Left lobe of liver (tissue), 2 donors: Measurements from ENCODE around the gene PCDH1. TPM values are rescaled to one million over a fixed set of nuclear protein-coding genes. Genes with fewer than 3 reads are reported as not detected.
"Not testable (repeated sequence)": the region's sequence is repeated elsewhere in the genome, so short reads cannot be mapped to it uniquely, and the experiment has no call there.

ENCODE experiments used
- ATAC-seq: fragments of 200-7000 bp; cut with Tn5 transposase; one replicate; pipeline ENCODE4 v1.9.1; 2020; ENCODE audit warnings: mild to moderate bottlenecking, moderate library complexity
- DNase-seq: peaks from one replicate; pipeline ENCODE4 v3.0.0-alpha.2; 2020; ENCODE audit warnings: low spot score
- total RNA-seq: library from RNA; stranded (reverse); gene quantifications from one replicate; pipeline ENCODE4 v1.2.1, GENCODE V29; 2021
- donor health status: DM: no; HTN: no; CAD: no; lungs with moderate emphysema.
- donor health status: DM: no; HTN: yes; CAD: no.

PCDH1 gene
- 33.2 TPM for total RNA-seq

DNA sequence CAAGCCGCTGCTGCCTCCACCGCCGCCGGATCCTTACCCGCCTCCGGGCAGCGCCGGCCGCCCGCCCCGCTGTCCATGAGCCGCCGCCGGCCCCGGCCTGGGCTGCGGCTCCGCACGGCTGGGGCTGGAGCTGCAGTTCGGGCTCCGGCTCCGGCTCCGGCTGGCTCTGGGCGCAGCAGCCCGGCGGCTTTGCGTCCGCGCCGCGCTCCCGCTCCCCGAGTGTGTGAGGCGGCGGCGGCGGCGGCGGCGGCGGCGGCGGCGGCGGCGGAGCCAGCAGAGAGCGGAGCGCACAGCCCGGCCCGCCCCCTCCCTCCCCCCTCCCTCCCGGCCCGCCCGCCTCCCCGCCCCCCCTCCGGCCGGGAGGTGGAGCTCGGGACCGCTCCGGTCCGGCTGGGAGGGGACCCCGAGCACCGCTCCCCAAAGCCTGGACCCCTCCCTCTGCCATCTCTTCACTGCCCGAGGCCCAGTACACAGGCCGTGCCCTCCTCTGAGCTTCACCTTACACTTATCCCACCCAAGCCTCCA lies at the start of gene PCDH1:
Gene PCDH1 (minus strand): TSS at position 225 of the 525 bp plus-strand sequence. CDS start 148 bp downstream, at position 77.
- ATAC-seq (peak; percentile 55), DNase-seq (peak; percentile 62)

GRCh38 chr5:141926434-141926833 lies 48.2 kb upstream of the PCDH1 start:
- DNase-seq = no peak
- ATAC-seq = no peak

DNA sequence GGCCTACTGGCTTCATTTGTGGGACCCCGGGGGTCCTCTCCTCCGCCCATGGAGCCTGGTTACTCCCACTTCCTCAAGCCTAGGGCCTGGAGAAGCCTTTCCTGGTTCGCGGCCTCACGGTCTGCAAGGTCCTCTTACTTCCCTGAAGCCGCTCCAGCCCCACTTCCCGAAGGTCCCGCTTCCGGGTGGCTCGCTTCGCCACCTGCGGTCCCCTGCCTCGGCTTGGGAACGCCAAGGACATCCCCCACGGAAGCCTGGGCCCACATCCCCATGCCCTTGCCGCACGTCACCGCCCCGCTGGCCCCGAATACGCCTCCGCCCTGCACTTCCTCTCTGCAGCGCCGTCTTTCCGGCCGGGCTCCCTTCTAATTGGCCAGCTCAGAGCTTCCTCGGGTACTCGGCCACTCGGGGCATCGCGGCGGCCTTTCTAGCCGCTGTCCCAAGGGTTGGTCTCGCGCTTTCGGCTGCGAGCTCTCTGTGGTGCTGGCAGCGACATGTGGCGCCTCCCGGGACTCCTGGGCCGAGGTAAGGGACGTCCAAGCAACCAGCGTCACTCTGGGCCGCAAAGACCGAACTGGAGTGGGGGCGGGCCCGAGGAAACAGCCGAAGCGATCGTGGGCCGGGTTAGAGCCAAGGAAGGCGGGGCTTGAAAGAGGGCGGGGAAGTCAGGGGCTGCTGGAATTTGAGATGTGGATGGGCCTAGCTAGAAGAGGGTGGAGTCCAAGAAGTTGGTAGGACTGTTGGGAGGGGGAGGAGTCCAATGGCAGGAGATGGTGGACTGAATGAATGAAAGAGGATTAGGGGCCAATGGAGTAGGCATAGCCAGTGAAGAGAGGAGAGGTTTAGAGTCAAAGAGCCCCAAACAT lies 45.5 kb upstream of the PCDH1 start, which contains the start of gene DELE1:
Gene DELE1 (plus strand): TSS at position 424 of the 866 bp plus-strand sequence. CDS start 71 bp downstream, at position 495.
- ATAC-seq = peak; percentile 95
- peak; percentile 94 for DNase-seq

DNA sequence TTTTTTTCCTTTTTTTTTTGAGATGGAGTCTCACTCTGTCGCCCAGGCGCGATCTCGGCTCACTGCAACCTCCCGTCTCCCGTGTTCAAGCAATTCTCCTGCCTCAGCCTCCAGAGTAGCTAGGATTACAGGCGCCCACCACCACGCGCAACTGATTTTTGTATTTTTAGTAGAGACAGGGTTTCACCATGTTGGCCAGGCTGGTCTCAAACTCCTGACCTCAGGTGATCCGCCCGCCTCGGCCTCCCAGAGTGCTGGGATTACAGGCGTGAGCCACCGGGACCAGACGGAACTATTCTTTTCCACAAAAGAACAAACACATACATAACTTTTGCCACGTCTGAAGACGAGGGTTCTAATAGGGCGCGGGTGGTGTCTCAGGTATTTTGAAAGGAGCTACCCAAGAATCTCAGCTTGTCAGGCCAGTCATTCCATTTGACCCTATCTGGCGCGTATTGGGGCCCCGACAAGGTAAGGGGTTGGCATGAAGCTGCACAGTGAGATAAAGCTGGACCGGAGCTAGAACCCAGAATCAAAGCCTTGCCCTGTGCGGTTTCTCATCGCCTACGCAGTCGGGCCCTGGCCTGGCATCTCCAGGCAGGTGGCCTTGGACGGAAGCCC lies 44.7 kb upstream of the PCDH1 start:
- not testable (repeated sequence) for ATAC-seq, DNase-seq

- no peak for ATAC-seq
Measured at GRCh38 chr5:141920771-141921170, 42.6 kb upstream of the PCDH1 start.

DNA sequence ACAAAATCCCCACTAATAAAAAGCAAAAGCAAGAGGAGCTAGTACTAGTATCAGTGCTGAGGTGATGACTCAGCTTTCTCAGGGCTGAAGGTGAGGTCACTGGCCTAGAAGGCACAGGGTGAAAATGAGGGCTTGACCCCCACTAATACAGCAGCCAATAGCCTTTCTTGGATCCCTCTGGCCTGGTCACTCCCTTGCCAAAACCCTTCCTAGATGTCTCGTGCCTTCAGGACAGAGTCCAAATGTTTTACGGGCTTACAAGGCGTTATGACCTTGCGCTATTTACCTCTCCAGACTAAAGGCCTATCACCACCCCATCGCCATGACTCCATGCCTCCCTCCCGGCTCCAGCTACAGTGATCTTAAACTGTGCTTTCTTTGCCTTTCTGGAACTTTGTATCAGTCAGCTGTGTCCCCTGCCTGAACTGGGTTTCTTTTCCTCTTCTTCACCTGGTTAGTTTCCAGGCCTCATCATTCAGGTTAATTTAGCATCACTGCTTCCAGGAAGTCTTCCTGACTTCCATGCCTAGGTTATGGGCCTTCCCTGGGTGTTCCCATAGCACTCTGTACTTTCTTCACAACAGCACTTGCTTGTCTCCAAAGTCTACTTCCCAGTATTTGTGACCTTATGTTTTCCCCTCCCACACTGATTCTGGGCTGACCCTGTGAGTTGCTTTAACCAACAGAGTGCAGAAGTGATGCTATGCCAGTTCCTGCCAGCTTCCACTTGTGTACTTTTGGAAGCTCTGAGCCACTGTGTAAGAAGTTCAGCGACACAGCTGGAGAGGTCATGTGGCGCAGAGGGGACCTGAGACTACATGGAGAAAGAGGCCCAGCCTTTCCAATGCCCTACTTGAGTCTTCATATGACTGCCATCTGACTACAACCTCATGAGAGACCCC lies 41.3 kb upstream of the PCDH1 start:
- ATAC-seq = peak; percentile 35
- peak; percentile 59 for DNase-seq

More at GRCh38 chr5:141920771-141921170, 42.6 kb upstream of the PCDH1 start:
- DNase-seq = no peak

- DNase-seq (no peak), ATAC-seq (no peak)
Measured at GRCh38 chr5:141917760-141918159, 39.5 kb upstream of the PCDH1 start.

- DNase-seq (no peak), ATAC-seq (no peak)
Measured at GRCh38 chr5:141916522-141916921, 38.3 kb upstream of the PCDH1 start.

GRCh38 chr5:141915881-141916336 lies 37.7 kb upstream of the PCDH1 start:
- ATAC-seq = no peak
- DNase-seq = peak; percentile 15

- no peak for ATAC-seq
- DNase-seq = no peak
Measured at GRCh38 chr5:141914797-141915196, 36.6 kb upstream of the PCDH1 start.

GRCh38 chr5:141914199-141914743 lies 36.1 kb upstream of the PCDH1 start:
- peak; percentile 60 for DNase-seq

DNA sequence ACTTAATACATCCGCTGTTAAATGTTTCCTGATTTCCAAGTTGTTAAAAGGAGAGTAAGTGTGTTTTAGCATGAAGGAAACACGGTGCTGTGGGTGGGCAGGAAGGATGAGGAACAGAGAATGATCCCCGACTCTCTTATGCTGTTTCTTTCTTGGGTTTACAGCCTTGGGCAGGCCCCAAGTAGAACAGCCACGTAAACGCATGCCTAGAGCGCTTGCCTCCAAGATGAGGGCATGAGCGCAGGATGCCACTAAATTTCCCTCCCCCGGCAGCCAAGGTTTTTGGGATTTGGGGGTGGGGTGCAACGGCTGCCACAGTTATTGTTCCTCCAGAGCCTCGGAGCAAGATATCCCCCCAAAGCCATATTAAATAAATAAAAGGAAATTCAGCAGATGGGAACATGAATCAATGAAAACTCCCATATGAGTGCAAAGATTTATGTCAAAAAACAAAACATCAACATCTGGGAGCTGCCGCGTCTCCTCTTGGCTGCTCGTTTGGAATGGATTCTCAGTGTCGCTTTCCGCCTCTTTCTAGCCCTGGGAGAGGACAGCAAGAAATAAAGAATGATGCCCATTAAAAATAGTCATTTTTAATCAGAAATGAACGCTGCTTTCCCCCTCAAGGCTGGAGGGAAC lies 35.5 kb upstream of the PCDH1 start:
- DNase-seq (no peak), ATAC-seq (no peak)

More at GRCh38 chr5:141914199-141914743, 36.1 kb upstream of the PCDH1 start:
- peak; percentile 92 for ATAC-seq

- DNase-seq (peak; percentile 41), ATAC-seq (peak; percentile 31)
Measured at GRCh38 chr5:141910271-141910673, 32.1 kb upstream of the PCDH1 start.

DNA sequence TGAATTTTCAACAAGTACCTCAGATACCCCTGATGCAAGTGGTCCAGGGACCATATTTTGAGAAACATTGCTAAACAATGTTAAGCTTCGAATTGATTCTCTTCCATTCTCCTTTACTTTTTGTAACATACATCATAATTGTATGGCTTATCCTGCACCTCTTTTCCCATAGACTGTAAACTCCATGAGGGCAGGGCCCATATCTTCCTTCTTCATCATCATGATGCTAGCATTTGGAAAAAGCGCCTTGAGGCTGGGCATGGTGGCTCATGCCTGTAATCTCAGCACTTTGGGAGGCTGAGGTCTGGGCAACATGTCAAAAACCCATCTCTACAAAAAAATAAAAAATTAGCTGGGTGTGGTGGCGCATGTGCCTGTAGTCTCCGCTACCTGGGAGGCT lies 31.0 kb upstream of the PCDH1 start:
- DNase-seq (no peak), ATAC-seq (no peak)

DNA sequence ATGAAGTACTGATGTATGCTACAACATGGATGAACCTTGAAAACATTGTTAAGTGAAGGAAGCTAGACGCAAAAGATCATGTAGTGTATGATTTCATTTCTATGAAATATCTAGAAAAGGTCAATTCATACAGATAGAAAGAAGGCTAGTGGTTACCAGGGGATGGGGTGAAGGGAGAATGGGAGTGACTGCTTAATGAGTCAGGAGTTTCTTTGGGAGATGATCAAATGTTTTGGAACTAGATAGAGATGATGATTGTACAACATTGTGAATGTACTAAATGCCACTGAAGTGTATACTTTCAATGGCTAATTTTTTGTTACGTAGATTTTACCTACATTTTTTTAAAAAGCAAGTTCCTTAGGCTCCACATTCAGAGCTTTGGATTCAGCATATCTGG lies 30.6 kb upstream of the PCDH1 start:
- ATAC-seq = no peak

DNA sequence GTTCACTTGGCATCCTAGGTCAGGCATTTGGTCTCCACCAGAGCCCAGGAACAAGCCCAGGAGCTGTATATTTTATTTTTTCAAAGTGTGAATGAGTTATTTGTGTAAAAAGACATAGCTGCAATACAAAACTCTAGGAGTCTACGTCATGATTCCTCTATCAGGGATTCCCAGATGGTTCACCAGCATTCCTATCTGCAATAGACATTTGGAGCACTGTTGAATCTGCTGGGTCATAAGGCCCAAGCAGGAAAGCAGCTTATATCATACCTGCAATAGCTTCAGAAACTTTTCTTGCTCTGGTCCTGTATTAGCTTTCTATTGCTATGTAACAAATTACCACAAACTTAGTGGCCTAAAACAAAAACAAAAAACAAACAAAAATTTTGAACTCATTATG lies 28.8 kb upstream of the PCDH1 start:
- DNase-seq = no peak
- ATAC-seq = no peak

More for the DNA sequence above, 30.6 kb upstream of the PCDH1 start:
- DNase-seq = no peak

DNA sequence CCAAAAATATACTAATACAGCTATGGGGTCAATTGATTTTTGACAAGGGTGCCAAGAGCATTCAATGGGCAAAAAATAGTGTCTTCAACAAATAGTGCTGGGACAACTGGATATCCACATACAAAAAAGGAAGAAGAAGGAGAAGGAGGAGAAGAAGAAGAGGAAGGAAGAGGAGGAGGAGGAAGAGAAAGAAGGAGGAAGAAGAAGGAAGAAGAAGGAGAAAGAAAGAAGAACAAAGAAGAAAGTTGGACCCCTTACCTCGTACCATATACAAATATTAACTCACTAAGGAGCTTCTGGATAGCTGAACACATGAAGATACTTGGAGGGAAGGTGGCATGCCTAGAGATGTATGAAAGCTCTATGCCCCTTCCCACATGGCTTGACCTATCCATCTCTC lies 28.3 kb upstream of the PCDH1 start:
- no peak for ATAC-seq
- no peak for DNase-seq

DNA sequence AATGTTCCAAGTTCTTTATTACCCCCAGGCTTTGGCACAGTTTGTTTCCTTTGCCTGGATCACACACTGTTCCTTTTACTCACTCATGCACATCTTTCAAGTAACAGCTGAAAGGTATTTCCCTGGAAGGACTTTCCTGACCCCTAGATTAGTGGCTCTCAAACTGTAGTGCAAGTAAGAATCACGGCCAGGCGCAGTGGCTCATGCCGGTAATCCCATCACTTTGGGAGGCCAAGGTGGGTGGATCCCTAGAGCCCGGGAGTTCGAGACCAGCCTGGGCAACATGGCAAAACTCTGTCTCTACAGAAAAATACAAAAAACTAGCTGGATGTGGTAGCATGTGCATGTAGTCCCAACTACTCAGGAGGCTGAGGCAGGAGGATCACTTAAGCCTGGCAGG lies 26.3 kb upstream of the PCDH1 start:
- ATAC-seq (no peak), DNase-seq (no peak)

- no peak for DNase-seq
- no peak for ATAC-seq
Measured at GRCh38 chr5:141903261-141903660, 25.1 kb upstream of the PCDH1 start.
